MCF 10A (cell line): Measurements from ENCODE around the gene RNF220. TPM values are rescaled to one million over a fixed set of nuclear protein-coding genes. Genes with fewer than 3 reads are reported as not detected.
"Not testable (repeated sequence)": the region's sequence is repeated elsewhere in the genome, so short reads cannot be mapped to it uniquely, and the experiment has no call there.

Experiments
- BruUV-seq: library from RNA; stranded (reverse); fragments of 400-500 nt; replicated peaks from 2 replicates; lab custom pipeline; 2021; lab: Mats Ljungman, UMichigan
- CTCF ChIA-PET: fragments of 300-600 bp; sonication (Branson Sonifier 250); formaldehyde crosslinking; extraction: SDS; loops from one replicate; lab custom pipeline; 2021; ENCODE audit warnings: antibody characterized with exemption, inconsistent platforms; lab: Yijun Ruan, JAX
- POLR2A ChIA-PET: fragments of 300-600, 350-650 bp; sonication (Branson Sonifier 250); formaldehyde crosslinking; extraction: SDS; loops from one replicate; lab custom pipeline; 2020; ENCODE audit warnings: antibody characterized with exemption, inconsistent platforms; lab: Yijun Ruan, JAX
- DNase-seq: peaks from one replicate; pipeline ENCODE4 v3.0.0-alpha.2; 2018; ENCODE audit not compliant: unreplicated experiment
- H3K27ac Mint-ChIP-seq: one replicate; pipeline ENCODE4 v1.8.0; 2022; ENCODE audit warnings: mild to moderate bottlenecking, low read depth, mixed read lengths; ENCODE audit not compliant: unreplicated experiment
- H3K27me3 Mint-ChIP-seq: one replicate; pipeline ENCODE4 v1.8.0; 2022; ENCODE audit warnings: mixed read lengths; ENCODE audit not compliant: insufficient read depth, unreplicated experiment
- H3K36me3 Mint-ChIP-seq: one replicate; pipeline ENCODE4 v1.8.0; 2022; ENCODE audit warnings: mild to moderate bottlenecking, moderate library complexity, mixed read lengths; ENCODE audit not compliant: insufficient read depth, unreplicated experiment
- H3K4me1 Mint-ChIP-seq: one replicate; pipeline ENCODE4 v1.8.0; 2022; ENCODE audit warnings: mixed read lengths; ENCODE audit not compliant: insufficient read depth, unreplicated experiment
- H3K4me3 Mint-ChIP-seq: one replicate; pipeline ENCODE4 v1.8.0; 2022; ENCODE audit warnings: mild to moderate bottlenecking, moderate library complexity, mixed read lengths; ENCODE audit not compliant: unreplicated experiment
- H3K9me3 Mint-ChIP-seq: one replicate; pipeline ENCODE4 v1.8.0; 2022; ENCODE audit warnings: mixed read lengths; ENCODE audit not compliant: unreplicated experiment
- intact Hi-C: fragments of 100-400 bp; cut with micrococcal nuclease; formaldehyde crosslinking; loops from 2 replicates; pipeline ENCODE4 v1.14.1; 2022
- total RNA-seq: library from RNA; stranded (reverse); gene quantifications from 2 replicates; pipeline ENCODE4 v1.2.3, GENCODE V29; 2022
- TF ChIP-seq, protein P1 (sequence below): fragments of 200-600 bp; IDR thresholded peaks from one replicate; pipeline ENCODE4 v1.8.0; 2022; ENCODE audit warnings: antibody characterized with exemption, mild to moderate bottlenecking; ENCODE audit not compliant: unreplicated experiment

RNF220 gene
- total RNA-seq, 1 experiment from 2014 or later: 67.1 TPM

DNA sequence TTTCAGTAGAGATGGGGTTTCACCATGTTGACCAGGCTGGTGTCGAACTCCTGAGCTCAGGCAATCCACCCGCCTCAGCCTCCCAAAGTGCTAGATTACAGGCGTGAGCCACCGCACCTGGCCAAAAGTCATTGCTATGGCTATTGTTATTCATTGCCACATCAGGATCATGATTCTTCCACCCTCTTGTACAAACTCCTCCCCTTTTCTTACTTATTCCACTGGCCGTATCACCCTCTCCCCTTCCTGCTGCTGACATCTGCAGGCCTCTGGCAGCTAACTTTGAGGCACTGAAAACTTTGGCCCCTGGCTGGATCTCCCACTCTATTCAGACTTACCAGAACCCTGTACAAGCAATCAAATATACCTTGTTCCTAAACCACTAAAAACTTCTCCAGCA lies 258.4 kb downstream of the RNF220 start:
- POLR2A ChIA-PET: no interaction called here
- H3K36me3 Mint-ChIP-seq: no peaks in the 10 kb centered on the region
- DNase-seq: no peak
- intact Hi-C loops: no loop called here
- H3K27ac Mint-ChIP-seq: peak overlapping the region; percentile 31
- H3K4me3 Mint-ChIP-seq: no peak overlapping the region
- BruUV-seq: no TSS peak
- peaks cover 6% of the 10 kb centered on the region for H3K4me1 Mint-ChIP-seq
- TF ChIP-seq, protein P1, sequence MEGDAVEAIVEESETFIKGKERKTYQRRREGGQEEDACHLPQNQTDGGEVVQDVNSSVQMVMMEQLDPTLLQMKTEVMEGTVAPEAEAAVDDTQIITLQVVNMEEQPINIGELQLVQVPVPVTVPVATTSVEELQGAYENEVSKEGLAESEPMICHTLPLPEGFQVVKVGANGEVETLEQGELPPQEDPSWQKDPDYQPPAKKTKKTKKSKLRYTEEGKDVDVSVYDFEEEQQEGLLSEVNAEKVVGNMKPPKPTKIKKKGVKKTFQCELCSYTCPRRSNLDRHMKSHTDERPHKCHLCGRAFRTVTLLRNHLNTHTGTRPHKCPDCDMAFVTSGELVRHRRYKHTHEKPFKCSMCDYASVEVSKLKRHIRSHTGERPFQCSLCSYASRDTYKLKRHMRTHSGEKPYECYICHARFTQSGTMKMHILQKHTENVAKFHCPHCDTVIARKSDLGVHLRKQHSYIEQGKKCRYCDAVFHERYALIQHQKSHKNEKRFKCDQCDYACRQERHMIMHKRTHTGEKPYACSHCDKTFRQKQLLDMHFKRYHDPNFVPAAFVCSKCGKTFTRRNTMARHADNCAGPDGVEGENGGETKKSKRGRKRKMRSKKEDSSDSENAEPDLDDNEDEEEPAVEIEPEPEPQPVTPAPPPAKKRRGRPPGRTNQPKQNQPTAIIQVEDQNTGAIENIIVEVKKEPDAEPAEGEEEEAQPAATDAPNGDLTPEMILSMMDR: no peak
- no peaks in the 10 kb centered on the region for H3K9me3 Mint-ChIP-seq
- CTCF ChIA-PET: interaction anchor here (0.6 to 5.3 kb wide), 4 partner anchors 11 to 446 kb away, joined by 3 to 51 read pairs (median 4); no protein-coding TSS in a partner anchor
- H3K27me3 Mint-ChIP-seq: no peaks in the 10 kb centered on the region

DNA sequence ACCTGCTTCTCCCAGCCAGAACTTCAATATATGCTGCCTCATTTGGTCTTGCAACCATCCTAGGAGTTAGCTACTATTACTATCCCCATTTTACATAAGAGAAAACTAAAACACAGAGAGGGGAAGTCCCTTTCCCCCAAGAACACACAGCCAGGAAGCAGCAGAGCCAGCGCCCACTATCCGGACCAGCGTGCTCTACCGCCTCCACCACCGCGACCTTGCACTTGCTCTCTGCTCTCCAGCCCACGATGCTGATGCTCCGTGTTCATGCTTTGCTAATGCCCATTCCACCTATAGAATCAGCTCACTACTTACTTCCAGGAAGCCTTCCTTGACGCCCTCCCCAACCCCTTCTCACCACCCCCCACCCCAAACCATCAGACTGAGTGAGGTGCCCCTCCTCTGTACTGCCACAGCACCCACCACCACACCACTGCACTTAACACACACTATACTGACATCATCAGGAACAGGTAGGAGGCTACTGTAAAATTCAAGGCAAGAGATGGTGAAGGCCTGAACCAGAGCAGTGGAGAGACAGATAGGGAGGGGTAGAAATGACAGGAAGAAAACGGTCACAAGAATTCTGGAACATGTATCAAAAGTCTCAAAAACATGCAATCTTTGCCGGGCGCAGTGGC lies 259.8 kb downstream of the RNF220 start:
- Mint-ChIP-seq H3K4me3 (no peak overlapping the region), H3K36me3 (peaks cover 8% of the 10 kb centered on the region), H3K4me1 (peaks cover 6% of the 10 kb centered on the region), H3K27ac (no peak overlapping the region), H3K27me3 (no peaks in the 10 kb centered on the region), H3K9me3 (no peaks in the 10 kb centered on the region)
- TF ChIP-seq, protein P1: no peak
- DNase-seq: no peak
- intact Hi-C loops: no loop called here
- ChIA-PET POLR2A (no interaction called here), CTCF (interaction anchor here (0.6 to 5.3 kb wide), 4 partner anchors 9 to 134 kb away, joined by 3 to 51 read pairs (median 5); no protein-coding TSS in a partner anchor)
- no TSS peak for BruUV-seq

DNA sequence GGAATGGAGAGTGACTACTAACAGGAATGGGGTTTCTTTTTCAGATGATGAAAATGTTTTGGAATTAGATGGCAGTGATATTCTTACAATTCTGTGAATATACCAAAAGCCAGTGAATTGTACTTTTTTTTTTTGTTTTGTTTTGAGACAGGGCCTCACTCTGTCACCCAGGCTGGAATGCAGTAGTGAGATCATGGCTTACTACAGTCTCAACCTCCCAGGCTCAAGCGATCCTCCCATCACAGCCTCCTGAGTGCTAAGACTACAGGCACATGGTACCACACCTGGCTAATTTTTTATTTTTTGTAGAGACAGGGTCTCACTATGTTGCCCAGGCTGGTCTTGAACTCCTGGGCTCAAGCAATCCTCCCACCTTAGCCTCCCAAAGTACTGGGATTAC lies 261.7 kb downstream of the RNF220 start:
- intact Hi-C loops: not testable (repeated sequence)

DNA sequence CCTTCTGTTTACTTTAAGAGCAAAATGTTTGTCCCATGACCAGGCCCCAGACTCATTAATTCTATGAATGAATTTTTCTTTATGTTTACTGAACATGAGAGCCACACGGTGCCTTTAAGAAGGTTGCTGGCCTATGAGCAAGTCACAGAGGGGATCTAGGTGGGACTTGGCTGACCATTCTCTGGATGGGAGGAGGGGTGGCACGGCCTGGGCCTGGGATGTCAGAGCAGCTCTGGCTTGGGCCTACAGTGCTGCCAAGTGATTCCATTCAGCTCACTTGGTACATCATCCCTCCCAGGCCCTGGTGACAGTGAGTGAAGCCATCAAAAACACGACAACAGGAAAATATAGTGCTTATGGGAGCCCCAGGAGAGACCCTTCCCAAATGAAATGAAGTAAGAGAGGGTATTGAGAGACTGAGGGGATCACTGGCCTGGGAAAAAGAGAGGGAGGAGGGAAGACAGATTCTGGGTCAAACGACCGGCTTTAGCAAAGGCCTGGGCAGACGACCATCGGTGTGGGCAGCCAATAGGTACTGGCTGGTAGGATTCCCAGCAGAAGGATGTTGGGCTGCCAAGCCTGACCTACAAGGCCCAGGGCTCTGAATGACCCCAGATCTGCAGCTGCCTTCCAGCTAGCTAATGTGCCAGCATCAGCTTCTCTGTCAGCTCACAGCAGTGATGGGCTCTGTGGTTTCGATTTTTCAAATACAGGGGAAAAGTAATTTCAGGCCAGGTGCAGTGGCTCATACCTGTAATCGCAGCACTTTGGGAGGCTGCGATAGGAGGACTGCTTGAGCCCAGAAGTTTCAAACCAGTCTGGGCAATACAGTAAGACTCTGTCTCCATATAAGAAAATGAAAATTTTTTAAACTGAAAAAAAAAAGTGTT lies 265.9 kb downstream of the RNF220 start:
- Mint-ChIP-seq H3K36me3 (peaks cover 8% of the 10 kb centered on the region), H3K27ac (no peak overlapping the region), H3K27me3 (no peaks in the 10 kb centered on the region), H3K4me3 (no peak overlapping the region), H3K4me1 (peaks cover 17% of the 10 kb centered on the region), H3K9me3 (no peaks in the 10 kb centered on the region)
- CTCF ChIA-PET: interaction anchor here (4.2 kb wide), 1 partner anchor 19 kb away, joined by 29 read pairs; no protein-coding TSS in a partner anchor
- POLR2A ChIA-PET: interaction anchor here (0.8 kb wide), 1 partner anchor 18 kb away, joined by 3 read pairs; no protein-coding TSS in a partner anchor
- TF ChIP-seq, protein P1: no peak
- DNase-seq: no peak
- intact Hi-C loops: no loop called here
- BruUV-seq: no TSS peak

More for the DNA sequence above, 261.7 kb downstream of the RNF220 start:
- POLR2A ChIA-PET, H3K27ac Mint-ChIP-seq, DNase-seq, H3K9me3 Mint-ChIP-seq, BruUV-seq, H3K27me3 Mint-ChIP-seq, H3K4me3 Mint-ChIP-seq, H3K36me3 Mint-ChIP-seq, H3K4me1 Mint-ChIP-seq, CTCF ChIA-PET: not testable (repeated sequence)
